ENCODE measurements around the gene RAET1L.
"Not testable (repeated sequence)": the region's sequence is repeated elsewhere in the genome, so short reads cannot be mapped to it uniquely, and the experiment has no call there.

- not testable (repeated sequence) for TF ChIP-seq CTCF (optimal IDR thresholded peaks at IDR 0.05 in 1 of 3, IDR thresholded peaks at IDR 0.05 in 1 of 3, conservative IDR thresholded peaks at IDR 0.05 in 1 of 3; ENCODE audit: extremely low read depth in 1 of 3, insufficient read depth in 2 of 3, low read length in 3 of 3); EZH2 (IDR thresholded peaks at IDR 0.05; ENCODE audit: low read length)
Measured at GRCh38 chr6:150074396-150075033, 49.2 kb upstream of the RAET1L start.
